Endometrial microvascular endothelial cells (primary cell): ENCODE measurements around the gene KIF5A. TPM values are rescaled to one million over a fixed set of nuclear protein-coding genes. Genes with fewer than 3 reads are reported as not detected.
"Not testable (repeated sequence)": the region's sequence is repeated elsewhere in the genome, so short reads cannot be mapped to it uniquely, and the experiment has no call there.

Experiments
- in situ Hi-C: cut with HindIII; loops from 2 replicates; pipeline ENCODE4 v1.10.0; 2017; ENCODE audit warnings: low sequenced_read_pairs, low pct_unique_long_range_greater_than_20kb; ENCODE audit errors: inconsistent ontology term
- total RNA-seq: library from RNA; depleted of rRNA; stranded (reverse); fragments of >200 nt; gene quantifications from one replicate; pipeline ENCODE4 v1.2.3, GENCODE V29; 2015; ENCODE audit errors: inconsistent ontology term

KIF5A gene
- total RNA-seq, 1 donor from 2014 or later: not detected

- in situ Hi-C loops: no loop called here
Measured at GRCh38 chr12:57575771-57576612, 26.1 kb downstream of the KIF5A start.

- in situ Hi-C loops: no loop called here
Measured at GRCh38 chr12:57576613-57577160, 26.8 kb downstream of the KIF5A start.

DNA sequence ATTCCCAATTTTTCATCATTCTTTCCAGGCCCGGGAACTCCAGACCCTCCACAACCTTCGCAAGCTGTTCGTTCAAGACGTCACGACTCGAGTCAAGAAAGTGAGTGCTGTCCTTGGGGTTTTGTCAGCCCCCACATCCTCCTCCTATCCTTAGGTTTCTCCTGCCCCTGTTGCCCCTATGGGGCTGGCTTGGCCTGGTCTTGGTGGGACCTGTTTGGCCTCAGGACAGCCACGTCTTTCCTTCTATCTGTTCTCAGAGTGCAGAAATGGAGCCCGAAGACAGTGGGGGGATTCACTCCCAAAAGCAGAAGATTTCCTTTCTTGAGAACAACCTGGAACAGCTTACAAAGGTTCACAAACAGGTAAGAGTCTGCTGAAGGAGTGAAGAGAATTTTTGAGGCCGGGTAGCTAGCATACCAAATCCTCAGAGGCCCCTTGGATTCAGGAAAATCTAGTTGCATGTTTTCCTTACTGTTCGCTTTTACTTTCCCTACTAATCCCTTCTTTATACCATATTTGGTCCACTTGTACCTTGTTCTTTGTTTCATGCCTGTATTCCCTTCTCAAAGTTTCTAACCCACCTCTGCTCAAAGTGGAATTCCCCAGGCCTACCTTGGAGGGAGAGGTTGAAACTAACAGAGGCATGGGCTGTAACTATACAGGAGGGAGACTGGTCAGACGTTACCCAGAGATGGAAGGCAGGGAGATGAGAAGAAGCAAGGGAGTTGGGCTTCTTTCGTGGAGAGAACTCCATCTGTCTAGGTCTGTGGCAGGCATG is 28.3 kb downstream of the KIF5A start:
- in situ Hi-C loops: no loop called here

DNA sequence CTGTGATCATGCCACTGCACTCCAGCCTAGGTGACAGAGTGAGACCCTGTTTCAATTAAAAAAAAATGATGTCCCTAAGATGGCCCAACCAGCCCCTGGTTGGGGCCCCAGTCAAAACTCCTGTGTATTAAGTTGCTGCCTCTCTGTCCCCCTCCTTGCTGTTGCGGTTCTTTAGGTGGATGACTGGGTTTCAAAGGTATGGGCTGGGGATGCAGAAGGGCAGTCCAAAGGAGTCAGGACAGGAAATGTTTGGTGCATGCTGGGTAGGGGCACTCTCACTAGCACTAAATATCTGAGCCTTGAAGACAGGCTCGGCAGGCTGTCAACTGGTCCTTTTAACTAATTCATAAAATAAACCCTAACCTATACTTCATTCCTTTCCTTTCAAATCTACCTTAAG is 29.2 kb downstream of the KIF5A start:
- in situ Hi-C loops: no loop called here

DNA sequence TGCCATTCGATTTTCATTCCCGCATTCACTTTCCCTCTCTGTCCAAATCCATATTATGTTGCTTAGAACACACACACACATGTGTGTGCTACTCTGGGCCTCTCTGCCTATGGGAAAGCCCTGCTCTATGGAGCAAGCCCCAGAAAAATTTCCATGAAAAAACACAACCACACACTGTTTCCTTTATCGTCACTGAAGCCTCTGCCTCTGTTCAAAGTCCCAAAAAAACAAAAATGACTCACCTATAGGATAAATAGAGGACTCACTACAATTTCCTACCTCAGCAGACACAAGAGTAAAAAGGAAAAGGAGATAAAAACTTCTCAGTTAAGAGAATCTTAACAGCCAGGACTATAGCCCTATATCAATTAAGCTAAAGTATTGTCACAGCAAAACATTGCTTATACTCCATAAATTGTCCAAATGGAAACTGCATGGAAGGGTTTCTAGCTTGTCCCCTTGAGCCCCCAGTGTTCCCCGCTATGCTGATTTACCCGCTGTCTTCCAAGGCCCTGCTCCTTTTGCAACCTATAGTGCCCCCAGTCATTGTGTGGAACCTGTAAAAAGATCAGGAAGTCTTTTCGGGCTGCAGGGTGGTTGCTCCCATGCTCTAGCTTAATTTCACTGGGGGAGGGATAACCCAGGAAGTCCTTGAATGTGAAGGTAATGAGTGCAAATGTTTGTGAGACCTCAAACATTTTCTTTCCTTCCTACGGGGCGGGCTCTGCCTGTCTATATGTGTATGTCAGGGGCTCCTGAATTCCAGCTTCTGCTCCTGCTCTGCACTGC is 30.0 kb downstream of the KIF5A start:
- in situ Hi-C loops: no loop called here

- in situ Hi-C loops: no loop called here
Measured at GRCh38 chr12:57580466-57580795, 30.6 kb downstream of the KIF5A start.

GRCh38 chr12:57581802-57582201 is 32.0 kb downstream of the KIF5A start:
- in situ Hi-C loops: no loop called here

DNA sequence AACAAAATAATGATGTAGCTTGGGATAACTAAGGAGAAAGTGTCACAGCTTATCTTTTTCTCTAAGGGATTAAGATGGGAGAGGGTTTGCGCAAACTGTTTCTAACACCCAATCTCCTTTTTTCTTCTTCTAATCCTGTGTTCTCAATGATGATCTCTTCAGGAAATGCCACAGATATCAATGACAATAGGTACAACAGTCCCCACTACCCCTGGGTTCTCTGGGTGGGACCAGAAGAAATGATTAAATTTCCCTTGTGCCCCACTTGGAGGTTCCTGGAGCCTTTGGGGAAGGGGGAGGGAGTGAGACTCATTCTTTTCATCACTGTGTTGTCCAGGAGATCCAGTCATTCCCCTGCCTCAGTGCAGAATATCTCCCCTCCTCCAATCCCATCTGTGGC is 32.6 kb downstream of the KIF5A start:
- in situ Hi-C loops: no loop called here

- in situ Hi-C loops: no loop called here
Measured at GRCh38 chr12:57583008-57583831, 33.4 kb downstream of the KIF5A start.

GRCh38 chr12:57584050-57584449 is 34.2 kb downstream of the KIF5A start:
- in situ Hi-C loops: no loop called here

DNA sequence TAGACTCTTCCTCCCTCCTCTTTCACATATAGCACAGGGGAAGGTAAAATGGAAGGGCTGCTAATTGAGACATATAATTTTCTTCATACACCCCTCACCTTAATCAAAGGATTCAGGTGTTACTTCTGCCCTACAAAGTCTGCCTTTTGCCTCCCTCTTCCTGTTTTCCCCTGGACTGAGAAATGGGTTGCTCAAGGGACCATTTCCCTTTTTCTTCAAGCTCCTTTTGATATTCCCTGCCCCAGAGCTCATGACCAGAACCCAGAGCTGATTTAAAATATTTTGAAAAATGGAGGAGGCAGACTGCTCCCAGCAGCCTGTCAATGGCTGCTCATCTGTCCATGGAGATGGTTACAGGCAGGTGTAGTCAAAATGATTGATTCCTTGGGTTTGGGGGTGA is 34.8 kb downstream of the KIF5A start:
- in situ Hi-C loops: no loop called here

- in situ Hi-C loops: no loop called here
Measured at GRCh38 chr12:57585156-57585555, 35.3 kb downstream of the KIF5A start.

GRCh38 chr12:57586128-57586527 is 36.3 kb downstream of the KIF5A start:
- in situ Hi-C loops: no loop called here

DNA sequence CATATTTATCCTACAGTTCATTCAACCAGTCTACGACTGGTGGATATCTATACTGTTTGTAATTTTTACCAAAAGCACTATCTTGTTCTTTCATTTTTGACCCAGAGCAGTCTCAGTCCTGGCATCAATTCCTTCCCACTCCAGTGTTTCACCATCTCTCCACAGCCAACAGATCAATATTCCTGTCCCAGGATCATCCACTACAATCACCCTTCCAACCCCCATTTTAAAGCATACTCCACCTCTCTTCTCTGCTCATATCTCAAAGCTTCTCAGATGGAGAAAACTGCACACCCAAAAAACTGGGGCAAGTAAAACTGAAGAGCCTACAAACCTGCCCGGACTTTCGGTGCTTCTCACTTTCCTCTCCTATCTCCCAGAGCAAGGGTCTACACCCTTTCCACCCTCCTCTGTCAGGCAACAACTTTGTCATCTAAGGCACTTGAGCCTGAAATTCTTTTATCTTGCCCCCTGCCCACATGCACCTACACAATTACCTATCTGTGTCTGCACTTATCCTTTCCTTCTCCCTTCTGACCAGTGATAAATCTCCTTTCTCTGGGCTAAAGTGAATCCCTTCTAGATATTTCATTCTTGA is 37.1 kb downstream of the KIF5A start:
- in situ Hi-C loops: no loop called here

- in situ Hi-C loops: not testable (repeated sequence)
Measured at GRCh38 chr12:57588951-57589610, 39.2 kb downstream of the KIF5A start.

DNA sequence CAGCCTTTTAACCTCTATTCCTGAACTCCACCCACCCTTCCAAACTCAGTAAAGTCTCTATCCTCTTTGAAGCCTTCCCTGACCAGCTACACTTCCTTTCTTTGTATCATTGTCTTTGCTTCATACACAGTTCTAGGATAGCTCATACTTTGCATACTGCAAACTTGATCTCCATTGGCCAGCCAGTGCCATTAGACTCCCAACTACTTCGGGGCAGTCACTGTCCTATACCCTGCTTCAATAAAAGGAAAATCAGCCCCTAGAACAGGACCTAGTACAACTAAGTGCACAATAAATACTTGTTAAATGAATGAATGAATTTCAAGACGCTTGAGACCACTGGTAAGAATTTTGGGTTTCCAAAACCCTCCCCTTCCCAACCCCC is 40.6 kb downstream of the KIF5A start:
- in situ Hi-C loops: no loop called here

- in situ Hi-C loops: no loop called here
Measured at GRCh38 chr12:57590864-57591781, 41.3 kb downstream of the KIF5A start, which contains the start of gene PIP4K2C. PIP4K2C (plus strand) TSS chr12:57591192; CDS start chr12:57591290, 98 bp downstream.
